Prostate gland (tissue), 2 donors: ENCODE measurements around the gene ACADL. TPM values are rescaled to one million over a fixed set of nuclear protein-coding genes. Genes with fewer than 3 reads are reported as not detected.
A peak's percentile ranks its signal among the peaks of the same experiment; 100 is the strongest.

Experiments
- DNase-seq: peaks from one replicate; pipeline ENCODE4 v3.0.0-alpha.2; 2019; ENCODE audit warnings: low spot score
- H3K27ac ChIP-seq, 2 donors: fragments of 200-600 bp; sonication (generic); 2 replicates each; pipeline ENCODE4 v1.5.1; 2017 to 2019
- H3K27me3 ChIP-seq: fragments of 200-600 bp; sonication (generic); replicated peaks from 2 replicates; pipeline ENCODE4 v1.5.1; 2019; ENCODE audit not compliant: insufficient read depth
- H3K36me3 ChIP-seq, 2 donors: fragments of 200-600 bp; sonication (generic); 1 replicate in 1 of 2; 2 replicates in 1 of 2; pipeline versions ENCODE4 v1.5.1 to v1.8.1; 2017 to 2019
- H3K4me1 ChIP-seq: fragments of 200-600 bp; sonication (generic); replicated peaks from 2 replicates; pipeline ENCODE4 v1.5.1; 2019
- H3K4me3 ChIP-seq, 2 donors: fragments of 200-600 bp; sonication (generic); 2 replicates each; pipeline ENCODE4 v1.5.1; 2017 to 2019
- H3K9me3 ChIP-seq: fragments of 200-600 bp; sonication (generic); 2 replicates; pipeline ENCODE4 v1.5.1; 2017
- POLR2A ChIP-seq: fragments of 450-650 bp; IDR thresholded peaks from one replicate; pipeline ENCODE4 v1.6.1; 2016; ENCODE audit warnings: antibody characterized with exemption, mild to moderate bottlenecking
- POLR2AphosphoS5 ChIP-seq: sonication (generic); formaldehyde crosslinking; IDR thresholded peaks from one replicate; pipeline ENCODE4 v1.6.1; 2017; ENCODE audit warnings: antibody characterized with exemption
- WGBS: methylation state at CpG from one replicate; pipeline ENCODE4 v1.1.5; 2018; 5-methylcytosine and 5-hydroxymethylcytosine counted together
- intact Hi-C: fragments of 100-400 bp; cut with DNase I; formaldehyde crosslinking; loops from one replicate; pipeline ENCODE4 v1.14.2; 2022
- total RNA-seq, 2 donors: library from RNA; depleted of rRNA; stranded (reverse); fragments of >200 nt; gene quantifications; one replicate each; pipeline ENCODE4 v1.1.0, GENCODE V29; 2016
- TF ChIP-seq, protein P1 (sequence below), 4 experiments: fragments of 200-600 bp in 2 of 4; fragments of 450-650 bp in 2 of 4; sonication (generic) in 2 of 4; IDR thresholded peaks; 1 replicate in 3 of 4; 2 replicates in 1 of 4; pipeline ENCODE4 v1.5.1; 2016 to 2019; ENCODE audit warnings: antibody characterized with exemption in 4 of 4, mild to moderate bottlenecking in 2 of 4, moderate library complexity in 2 of 4

ACADL gene
- total RNA-seq, 2 donors from 2014 or later = 12.3 to 54.0 TPM

DNA sequence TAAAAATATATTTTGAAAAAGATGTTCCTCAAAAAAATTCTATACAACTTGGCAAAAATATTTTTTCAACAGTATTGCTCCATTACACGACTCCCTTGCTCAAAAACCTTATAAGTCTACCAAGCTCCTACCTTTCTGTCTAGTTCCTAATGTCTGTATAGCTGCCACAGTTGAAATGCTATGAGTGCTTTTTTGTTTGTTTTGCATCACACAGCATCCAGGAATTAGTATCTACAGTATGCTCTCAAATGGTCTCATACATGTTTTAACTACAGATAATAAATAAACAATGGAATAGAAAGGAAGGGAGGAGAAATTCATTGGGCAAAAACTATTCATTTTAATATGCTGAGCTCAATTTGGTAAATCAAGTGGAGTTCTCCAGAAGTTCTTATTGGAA is 17.3 kb downstream of the ACADL start:
- H3K4me1 ChIP-seq = peaks cover 5% of the 10 kb centered on the region
- no peaks in the 10 kb centered on the region for H3K9me3 ChIP-seq
- TF ChIP-seq, protein P1, sequence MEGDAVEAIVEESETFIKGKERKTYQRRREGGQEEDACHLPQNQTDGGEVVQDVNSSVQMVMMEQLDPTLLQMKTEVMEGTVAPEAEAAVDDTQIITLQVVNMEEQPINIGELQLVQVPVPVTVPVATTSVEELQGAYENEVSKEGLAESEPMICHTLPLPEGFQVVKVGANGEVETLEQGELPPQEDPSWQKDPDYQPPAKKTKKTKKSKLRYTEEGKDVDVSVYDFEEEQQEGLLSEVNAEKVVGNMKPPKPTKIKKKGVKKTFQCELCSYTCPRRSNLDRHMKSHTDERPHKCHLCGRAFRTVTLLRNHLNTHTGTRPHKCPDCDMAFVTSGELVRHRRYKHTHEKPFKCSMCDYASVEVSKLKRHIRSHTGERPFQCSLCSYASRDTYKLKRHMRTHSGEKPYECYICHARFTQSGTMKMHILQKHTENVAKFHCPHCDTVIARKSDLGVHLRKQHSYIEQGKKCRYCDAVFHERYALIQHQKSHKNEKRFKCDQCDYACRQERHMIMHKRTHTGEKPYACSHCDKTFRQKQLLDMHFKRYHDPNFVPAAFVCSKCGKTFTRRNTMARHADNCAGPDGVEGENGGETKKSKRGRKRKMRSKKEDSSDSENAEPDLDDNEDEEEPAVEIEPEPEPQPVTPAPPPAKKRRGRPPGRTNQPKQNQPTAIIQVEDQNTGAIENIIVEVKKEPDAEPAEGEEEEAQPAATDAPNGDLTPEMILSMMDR (IDR thresholded peaks at IDR 0.05) = no peak
- TF ChIP-seq POLR2AphosphoS5 = peak; percentile 63
- intact Hi-C loops = no loop called here
- no peaks in the 10 kb centered on the region for H3K27me3 ChIP-seq
- DNase-seq = no peak
- H3K27ac ChIP-seq = peak overlapping the region; percentile 1 to 84
- H3K36me3 ChIP-seq = no peaks in the 10 kb centered on the region
- no peak overlapping the region for H3K4me3 ChIP-seq
- 76% methylated on average over 1 of the region's 1 CpG for WGBS

DNA sequence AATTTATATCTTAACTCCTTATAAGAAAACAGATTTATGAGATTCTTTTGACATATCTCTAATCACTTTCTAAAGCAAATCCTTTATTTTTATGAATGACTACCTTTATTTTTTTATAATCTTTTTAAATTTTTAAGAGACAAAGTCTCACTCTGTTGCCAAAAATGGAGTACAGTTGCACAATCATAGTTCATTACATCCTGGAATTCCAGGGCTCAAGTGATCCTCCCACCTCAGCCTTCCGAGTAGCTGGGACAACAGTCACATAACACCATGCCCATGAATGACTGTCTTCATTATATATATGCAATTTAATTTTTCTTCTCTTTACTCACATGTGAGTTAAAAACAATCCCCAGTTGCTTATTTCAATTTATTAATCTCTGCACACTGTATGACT is 21.7 kb downstream of the ACADL start:
- intact Hi-C loops = no loop called here
- peak overlapping the region in 1 of 2 donors; percentile 36 for H3K27ac ChIP-seq
- H3K9me3 ChIP-seq = no peaks in the 10 kb centered on the region
- 26% methylated on average over 1 of the region's 1 CpG for WGBS
- TF ChIP-seq POLR2A (no peak), POLR2AphosphoS5 (no peak)
- TF ChIP-seq, protein P1 (IDR thresholded peaks at IDR 0.05) = no peak
- peaks cover 3% of the 10 kb centered on the region for H3K4me1 ChIP-seq
- H3K27me3 ChIP-seq = no peaks in the 10 kb centered on the region
- no peak overlapping the region for H3K4me3 ChIP-seq
- peak; percentile 25 for DNase-seq
- no peaks in the 10 kb centered on the region for H3K36me3 ChIP-seq

DNA sequence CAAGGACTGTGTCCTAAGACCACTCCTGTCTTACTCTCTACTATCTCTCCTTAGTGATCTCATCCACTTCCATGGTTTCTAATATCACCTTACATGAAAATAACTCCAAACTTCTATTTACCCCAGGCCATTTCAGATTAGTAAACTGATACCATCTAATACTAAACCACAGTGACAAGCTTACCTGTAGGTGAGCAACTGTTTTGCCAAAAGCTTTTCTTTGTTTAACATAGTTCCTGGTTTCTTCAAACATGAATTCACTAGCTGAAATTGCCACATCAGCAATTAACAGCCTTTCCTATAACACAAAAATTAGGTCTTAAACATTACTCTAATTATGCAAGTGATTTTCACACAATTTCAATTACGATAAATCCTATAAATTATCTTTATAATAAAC is 22.1 kb downstream of the ACADL start:
- Histone ChIP-seq H3K4me3 (no peak overlapping the region), H3K27me3 (no peaks in the 10 kb centered on the region), H3K9me3 (no peaks in the 10 kb centered on the region), H3K4me1 (no peaks in the 10 kb centered on the region), H3K36me3 (no peaks in the 10 kb centered on the region), H3K27ac (peak overlapping the region; percentile 0 to 36)
- intact Hi-C loops = no loop called here
- no peak for DNase-seq
- 50% methylated on average over 1 of the region's 1 CpG for WGBS
- TF ChIP-seq, protein P1 (IDR thresholded peaks at IDR 0.05) = peak in 2 of 4 experiments; percentile 8 to 13
- TF ChIP-seq POLR2AphosphoS5 = no peak

DNA sequence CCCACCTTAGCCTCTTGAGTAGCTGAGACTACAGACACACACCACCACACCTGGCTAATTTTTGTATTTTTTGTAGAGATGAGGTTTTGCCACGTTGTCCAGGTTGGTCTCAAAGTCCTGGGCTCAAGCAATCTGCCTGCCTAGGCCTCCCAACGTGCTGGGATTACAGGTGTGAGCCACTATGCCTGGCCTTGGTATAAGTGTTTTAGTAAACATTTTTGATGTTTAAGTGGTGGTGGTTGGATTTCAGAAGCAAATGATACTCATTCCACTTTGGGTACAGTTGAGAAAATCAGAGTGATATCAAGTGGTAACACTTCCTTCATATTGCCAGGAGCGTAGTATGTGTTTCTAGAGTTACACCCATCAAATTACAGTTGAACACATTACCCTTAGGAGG is 25.4 kb downstream of the ACADL start:
- 91% methylated on average over 3 of the region's 3 CpGs for WGBS
- no peaks in the 10 kb centered on the region for H3K36me3 ChIP-seq
- intact Hi-C loops = loop anchor here (5.0 kb wide), 1 partner anchor 128 kb away; no protein-coding TSS in a partner anchor
- H3K27me3 ChIP-seq = no peaks in the 10 kb centered on the region
- no peak for DNase-seq
- H3K4me3 ChIP-seq = no peak overlapping the region
- H3K4me1 ChIP-seq = no peaks in the 10 kb centered on the region
- H3K9me3 ChIP-seq = no peaks in the 10 kb centered on the region
- H3K27ac ChIP-seq = no peak overlapping the region
- TF ChIP-seq POLR2AphosphoS5 (no peak), POLR2A (no peak)
- TF ChIP-seq, protein P1 (IDR thresholded peaks at IDR 0.05) = no peak

DNA sequence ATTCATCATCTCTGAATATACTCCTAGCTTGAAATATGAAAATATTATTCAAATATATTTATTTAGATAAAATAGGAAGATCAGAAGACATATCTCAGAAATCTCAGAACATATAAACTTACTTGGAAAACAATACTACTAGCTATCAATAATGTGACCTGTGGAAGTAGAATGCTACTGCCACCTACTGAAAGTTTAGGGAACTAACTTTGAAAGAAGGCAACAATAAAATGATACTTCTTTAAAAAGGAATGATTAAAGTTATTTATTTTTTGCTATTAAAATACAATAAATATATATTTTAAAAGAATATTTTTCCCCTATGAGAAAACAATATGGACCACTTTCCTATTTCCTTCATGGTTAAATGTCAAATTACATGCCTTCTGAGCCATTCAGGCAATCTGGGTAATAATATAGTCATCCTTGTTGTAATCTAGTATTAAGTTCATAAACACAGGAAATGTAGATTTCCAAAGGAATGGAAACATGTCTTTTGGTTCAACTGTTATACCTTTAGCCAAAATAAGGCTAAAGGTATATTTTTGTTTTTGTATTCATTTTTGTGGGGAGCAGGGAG is 26.0 kb downstream of the ACADL start:
- Histone ChIP-seq H3K4me3 (no peak overlapping the region), H3K36me3 (no peaks in the 10 kb centered on the region), H3K9me3 (no peaks in the 10 kb centered on the region), H3K4me1 (no peaks in the 10 kb centered on the region), H3K27me3 (no peaks in the 10 kb centered on the region), H3K27ac (no peak overlapping the region)
- intact Hi-C loops = loop anchor here (5.0 kb wide), 1 partner anchor 127 kb away; no protein-coding TSS in a partner anchor
- TF ChIP-seq POLR2A = no peak
- TF ChIP-seq POLR2AphosphoS5 = no peak
- TF ChIP-seq, protein P1 (IDR thresholded peaks at IDR 0.05) = peak; percentile 60 to 73 (median 64)
- DNase-seq = no peak
